Endothelial cell of umbilical vein (primary cell): ENCODE data around the gene CMTM2.

Experiments
- CTCF ChIP-seq, 2 donors: IDR thresholded peaks; 1 replicate in 1 of 2; 2 replicates in 1 of 2; pipeline ENCODE4 v1.5.1; 2011; ENCODE audit warnings: low read length in 2 of 2, mild to moderate bottlenecking in 2 of 2, moderate library complexity in 2 of 2, control low read depth in 1 of 2, inconsistent platforms in 1 of 2, low read depth in 1 of 2; ENCODE audit not compliant: insufficient read depth in 1 of 2; ENCODE audit errors: extremely low read depth in 1 of 2
- POLR2A ChIP-seq: IDR thresholded peaks from 2 replicates; pipeline ENCODE4 v1.6.1; 2012; ENCODE audit warnings: low read depth, mild to moderate bottlenecking, control low read depth, low read length

- TF ChIP-seq CTCF (IDR thresholded peaks at IDR 0.05; ENCODE audit: extremely low read depth in 1 of 2, insufficient read depth in 1 of 2, low read depth in 1 of 2, low read length in 2 of 2) (no peak), POLR2A (no peak)
These were observed 38.5 kb downstream of the CMTM2 start for GRCh38 chr16:66617728-66618127.
